HG03196 (cell line): ENCODE results near the gene SLC27A2.
"Not testable (repeated sequence)": the region's sequence is repeated elsewhere in the genome, so short reads cannot be mapped to it uniquely, and the experiment has no call there.

Experiments
- ATAC-seq: cut with Tn5 transposase; IDR thresholded peaks from one replicate; pipeline ENCODE4 v1.9.1; 2021; ENCODE audit not compliant: unreplicated experiment

Gene SLC27A2

GRCh38 chr15:50163719-50164410 lies 18.1 kb upstream of the SLC27A2 start:
- no peak for ATAC-seq

GRCh38 chr15:50164458-50164857 lies 17.5 kb upstream of the SLC27A2 start:
- no peak for ATAC-seq

GRCh38 chr15:50166216-50166615 lies 15.8 kb upstream of the SLC27A2 start:
- no peak for ATAC-seq

- ATAC-seq = no peak
Observed at GRCh38 chr15:50167110-50167509, 14.9 kb upstream of the SLC27A2 start.

GRCh38 chr15:50168379-50168778 lies 13.6 kb upstream of the SLC27A2 start:
- ATAC-seq = no peak

GRCh38 chr15:50168783-50169411 lies 13.1 kb upstream of the SLC27A2 start:
- ATAC-seq = no peak

GRCh38 chr15:50172360-50172895 lies 9.6 kb upstream of the SLC27A2 start:
- not testable (repeated sequence) for ATAC-seq

GRCh38 chr15:50176869-50177268 lies 5.1 kb upstream of the SLC27A2 start:
- no peak for ATAC-seq

GRCh38 chr15:50180091-50180490 lies 1.9 kb upstream of the SLC27A2 start:
- no peak for ATAC-seq

GRCh38 chr15:50180582-50180981 lies 1.4 kb upstream of the SLC27A2 start:
- no peak for ATAC-seq

- no peak for ATAC-seq
Observed at GRCh38 chr15:50181201-50181968, 611 bp upstream of the SLC27A2 start.

- no peak for ATAC-seq
Observed at GRCh38 chr15:50182219-50183013, 420 bp downstream of the SLC27A2 start.

GRCh38 chr15:50183112-50183794 lies 1.3 kb downstream of the SLC27A2 start:
- peak; percentile 68 for ATAC-seq

- ATAC-seq = no peak
Observed at GRCh38 chr15:50184863-50185504, 3.0 kb downstream of the SLC27A2 start.

- no peak for ATAC-seq
Observed at GRCh38 chr15:50186090-50186489, 4.1 kb downstream of the SLC27A2 start.

GRCh38 chr15:50186752-50187151 lies 4.8 kb downstream of the SLC27A2 start:
- no peak for ATAC-seq

- ATAC-seq = no peak
Observed at GRCh38 chr15:50187525-50187924, 5.5 kb downstream of the SLC27A2 start.

- no peak for ATAC-seq
Observed at GRCh38 chr15:50187997-50188396, 6.0 kb downstream of the SLC27A2 start.

GRCh38 chr15:50188793-50189192 lies 6.8 kb downstream of the SLC27A2 start:
- not testable (repeated sequence) for ATAC-seq

GRCh38 chr15:50189633-50190032 lies 7.6 kb downstream of the SLC27A2 start:
- no peak for ATAC-seq
